DMS153 (cell line): ENCODE measurements around the gene HNRNPA1.
A peak's percentile ranks its signal among the peaks of the same experiment; 100 is the strongest.
"Not testable (repeated sequence)": the region's sequence is repeated elsewhere in the genome, so short reads cannot be mapped to it uniquely, and the experiment has no call there.

ENCODE experiments used
- DNase-seq: peaks from one replicate; lab custom pipeline; 2025; lab: John Stamatoyannopoulos, UW

Gene HNRNPA1

DNA sequence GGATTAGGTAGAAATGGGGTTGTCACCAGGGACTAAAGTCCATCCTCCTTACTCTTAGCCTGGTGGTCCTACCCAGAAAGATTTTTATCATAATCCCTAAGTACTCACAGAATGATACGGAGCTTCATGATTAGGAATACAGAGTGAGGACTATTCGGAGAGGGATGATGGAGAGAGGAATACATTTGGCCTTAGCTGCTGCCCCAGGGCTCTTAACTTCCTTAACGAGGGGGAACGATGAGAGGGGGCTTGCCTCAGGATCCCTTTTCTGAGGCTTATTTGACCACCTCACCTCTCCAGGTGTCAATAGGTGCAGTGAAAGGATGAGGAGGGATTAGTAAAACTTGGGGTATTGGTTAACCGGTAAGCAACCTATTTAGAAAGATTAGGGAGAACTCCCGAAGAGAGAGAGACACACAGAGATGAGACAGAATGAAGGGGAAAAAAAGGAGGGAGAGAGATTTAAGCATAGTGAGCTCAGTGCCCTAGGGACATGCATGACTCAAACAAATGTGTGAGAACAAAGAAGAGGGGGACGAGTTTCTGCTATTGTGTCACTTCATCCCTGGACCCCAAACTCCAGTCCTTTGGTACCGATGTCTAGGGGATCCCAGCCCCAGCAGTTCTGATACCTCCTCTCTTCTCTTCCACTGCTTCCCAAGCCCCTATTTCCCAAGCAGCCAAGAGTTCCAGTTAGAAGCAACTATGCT, 19.1 kb downstream of the HNRNPA1 start:
- DNase-seq, result no peak

DNA sequence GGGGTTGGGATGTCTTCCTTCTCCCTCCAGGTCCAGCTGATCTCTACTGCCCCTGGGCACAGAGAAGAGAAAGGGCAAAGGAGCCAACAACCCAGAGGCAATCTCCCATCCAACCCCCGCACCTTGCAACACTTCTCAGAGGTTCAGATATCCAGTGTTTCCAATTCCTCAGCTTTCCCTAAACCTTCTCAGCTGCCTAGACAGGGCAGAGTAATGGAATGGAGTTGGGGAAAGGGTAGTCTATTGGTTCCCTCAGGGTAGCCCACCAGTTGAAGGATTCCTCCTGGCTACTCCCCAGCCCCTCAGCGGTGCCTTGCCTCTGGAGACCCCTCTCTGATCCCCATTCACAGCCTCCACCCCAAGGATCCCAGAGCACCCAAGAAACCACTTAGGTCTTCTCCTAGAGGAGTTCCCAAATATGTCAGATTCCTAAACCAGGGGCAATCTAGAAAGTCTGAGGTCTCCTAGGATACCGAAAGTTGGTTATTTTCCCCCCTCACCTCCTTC, 19.8 kb downstream of the HNRNPA1 start:
- no peak for DNase-seq

DNA sequence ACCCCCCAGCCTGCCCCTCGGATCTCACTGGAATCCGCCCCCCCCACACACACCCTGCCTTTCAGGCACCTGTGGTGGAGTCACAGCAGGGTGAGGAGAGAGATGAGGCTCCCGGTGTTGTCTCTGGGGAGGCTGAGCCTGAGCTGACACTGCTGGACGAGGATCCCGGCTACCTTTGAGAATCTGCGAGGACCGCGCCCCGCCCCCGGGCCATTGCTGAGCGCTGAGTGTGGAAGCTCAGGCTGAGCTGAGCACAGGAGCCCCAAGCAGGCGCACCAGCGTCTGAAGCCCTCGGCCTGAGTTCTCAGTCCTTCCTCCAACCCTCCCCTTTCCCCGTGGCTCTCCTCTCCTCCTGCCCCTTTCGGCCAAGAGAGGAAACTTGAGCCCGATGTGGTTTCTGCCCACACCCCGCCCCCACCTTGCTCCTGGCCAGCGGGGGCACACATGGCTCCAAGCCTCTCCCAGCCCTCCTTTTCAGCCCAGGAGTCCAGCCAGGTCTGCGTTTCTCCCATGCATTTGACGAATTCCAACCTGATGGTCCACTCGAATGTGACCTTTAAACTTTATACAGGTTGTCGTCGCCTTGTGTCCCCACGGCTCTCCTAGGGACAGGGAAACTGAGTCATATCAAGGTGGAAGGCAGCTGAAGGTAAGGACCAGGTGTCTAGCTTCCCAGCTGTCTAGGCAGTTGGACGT, 20.4 kb downstream of the HNRNPA1 start, which contains the start of gene NFE2:
TSS of gene NFE2 (minus strand) at position 284 of the 696 bp plus-strand sequence. CDS start 5,767 bp downstream, outside the sequence.
- DNase-seq, result peak; percentile 21

DNA sequence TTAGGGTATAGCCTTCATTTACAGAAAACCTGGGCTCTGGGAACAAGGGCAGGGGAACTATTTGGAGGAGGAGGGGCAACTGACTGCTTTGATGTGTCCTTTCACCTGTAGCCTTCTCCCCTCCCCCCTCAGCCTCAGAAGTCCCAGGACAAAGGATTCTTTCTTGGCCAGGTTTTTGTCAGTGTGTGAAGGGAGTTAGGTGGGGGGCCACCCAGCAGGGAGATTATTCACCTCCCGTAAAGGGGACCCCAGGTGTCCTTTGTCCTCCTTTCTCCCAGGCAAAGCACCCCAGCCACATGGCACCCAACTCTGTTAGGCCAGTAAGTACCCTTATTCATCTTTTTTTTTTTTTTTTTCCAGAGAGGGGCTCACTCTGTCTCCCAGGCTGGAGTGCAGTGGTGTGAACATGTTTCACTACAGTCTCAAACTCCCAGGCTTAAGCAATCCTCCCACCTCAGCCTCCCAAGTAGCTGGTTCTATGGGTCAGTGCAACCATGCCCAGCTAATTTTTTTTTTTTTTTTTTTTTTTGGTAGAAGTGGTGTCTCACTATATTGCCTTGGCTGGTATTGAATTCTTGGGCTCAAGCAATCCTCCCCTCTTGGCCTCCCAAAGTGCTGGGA, 21.0 kb downstream of the HNRNPA1 start:
- no peak for DNase-seq

DNA sequence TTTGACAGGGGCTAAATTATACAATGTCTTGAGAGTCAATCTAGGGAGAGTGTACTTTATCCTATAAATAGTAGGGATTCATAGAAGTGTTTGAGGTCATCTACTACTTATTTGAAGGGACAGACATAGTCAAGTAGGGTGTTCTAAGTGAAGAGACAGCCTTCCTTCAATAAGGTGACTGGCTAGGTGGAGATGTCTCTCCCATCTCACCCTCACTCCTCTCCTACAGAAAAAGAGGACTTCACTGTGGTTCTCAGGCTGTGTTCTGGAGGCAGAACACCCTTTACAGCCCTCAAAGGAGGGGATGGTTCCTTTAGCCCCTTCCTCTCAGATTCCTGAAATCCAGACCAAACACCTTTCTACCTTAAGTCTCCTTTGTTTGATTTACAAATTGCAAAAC, 23.1 kb downstream of the HNRNPA1 start:
- DNase-seq, result no peak

DNA sequence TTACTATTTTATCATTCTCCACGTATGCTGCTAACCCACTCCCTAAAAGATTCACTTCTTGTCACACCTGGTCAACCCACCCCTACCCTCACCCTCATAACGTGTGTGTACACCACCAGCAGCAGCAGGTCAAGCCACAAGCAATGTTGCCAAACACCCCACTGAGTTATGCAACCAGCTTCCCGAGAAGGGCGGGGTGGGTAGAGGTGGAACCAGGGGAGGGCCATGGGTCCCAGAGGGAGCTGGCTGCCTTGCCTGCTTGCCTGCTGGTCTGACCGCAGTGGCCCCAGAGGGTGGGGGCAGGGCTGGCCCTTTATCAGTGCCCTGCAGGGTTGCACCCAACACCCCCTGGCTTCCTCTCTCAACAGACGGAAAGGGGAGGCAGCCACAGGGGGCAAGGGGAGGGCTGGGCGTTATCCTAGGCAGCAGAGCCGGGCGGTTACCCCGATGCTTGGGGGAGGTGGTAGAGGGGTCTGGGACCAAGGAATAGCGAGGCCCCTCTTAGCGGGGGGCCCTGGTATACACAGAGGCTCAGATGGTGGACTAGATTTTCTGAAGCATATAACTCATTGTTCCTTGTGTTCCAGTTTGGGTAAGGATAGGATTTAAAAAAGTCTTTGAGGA, 23.8 kb downstream of the HNRNPA1 start:
- DNase-seq, result no peak

DNA sequence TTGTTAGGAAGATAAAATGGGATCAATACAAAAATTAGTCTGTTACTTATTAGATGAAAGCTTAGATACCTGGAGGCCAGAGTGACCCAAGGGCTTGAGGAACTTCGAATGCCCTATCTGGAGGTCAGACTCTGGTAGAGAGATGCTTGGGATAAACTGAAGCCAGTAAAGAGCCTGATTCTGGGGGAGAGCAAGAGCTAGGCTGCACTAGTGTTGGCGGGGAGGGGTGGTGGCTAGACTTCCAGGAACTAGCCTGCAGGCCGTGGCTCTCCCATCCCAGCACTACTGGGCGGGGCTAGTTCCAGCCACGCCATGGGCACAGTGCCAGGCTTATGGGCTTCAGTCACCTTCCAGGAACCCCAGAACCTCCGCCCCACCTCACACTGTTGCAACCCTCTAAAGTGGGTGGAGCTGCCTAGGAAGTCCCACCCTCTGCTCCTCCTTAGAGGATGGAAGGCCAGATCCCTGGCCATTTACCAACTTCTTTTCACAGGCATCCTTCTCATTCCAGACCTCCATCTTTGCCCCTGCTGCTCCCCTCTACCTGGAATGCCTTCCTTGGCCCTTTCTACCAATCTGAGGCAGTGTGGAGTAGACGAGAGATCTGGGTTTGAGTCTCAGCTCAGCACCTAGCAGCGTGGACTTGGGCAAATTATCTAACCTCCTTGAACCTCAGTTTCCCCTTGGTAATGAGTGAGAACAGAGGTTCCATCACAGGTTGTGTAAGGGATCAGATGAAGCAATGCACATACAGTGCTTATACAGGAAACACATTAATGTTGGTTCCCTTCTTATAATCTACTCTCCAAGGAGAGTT, 26.6 kb downstream of the HNRNPA1 start:
- DNase-seq, result peak; percentile 87

DNA sequence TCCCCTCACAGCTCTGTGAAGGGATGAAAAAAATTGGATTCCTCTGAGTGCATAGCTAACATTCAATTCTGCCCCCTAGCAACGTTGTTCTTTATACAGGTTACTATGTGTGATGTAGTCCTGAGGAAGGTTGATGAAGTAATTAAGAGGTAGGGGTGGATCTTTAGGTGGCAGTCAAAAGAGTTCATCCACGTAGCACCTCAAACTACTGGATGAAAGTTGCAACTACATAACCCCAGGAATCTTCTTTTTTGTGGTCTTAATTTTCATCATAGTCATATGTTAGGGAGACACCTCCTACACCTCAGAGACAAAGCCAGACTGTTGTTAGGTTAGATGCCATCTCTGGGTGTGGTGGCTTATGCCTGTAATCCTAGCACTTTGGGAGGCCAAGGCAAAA, 30.5 kb downstream of the HNRNPA1 start:
- no peak for DNase-seq

DNA sequence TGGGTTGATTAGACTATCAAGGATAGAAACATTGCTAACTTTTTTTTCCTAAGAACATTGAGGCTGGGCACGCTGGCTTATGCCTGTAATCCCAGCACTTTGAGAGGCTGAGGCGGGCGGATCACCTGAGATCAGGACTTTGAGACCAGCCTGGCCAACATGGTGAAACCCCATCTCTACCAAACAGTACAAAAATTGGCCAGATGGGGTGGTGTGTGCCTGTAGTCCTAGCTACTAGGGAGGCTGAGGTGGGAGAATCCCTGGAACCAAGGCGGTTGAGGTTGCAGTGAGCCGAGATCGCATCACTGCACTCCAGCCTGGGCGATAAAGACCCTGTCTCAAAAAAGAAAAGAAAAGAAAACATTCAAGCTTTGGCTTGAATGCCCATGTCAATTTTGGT, 31.8 kb downstream of the HNRNPA1 start:
- DNase-seq, result not testable (repeated sequence)

DNA sequence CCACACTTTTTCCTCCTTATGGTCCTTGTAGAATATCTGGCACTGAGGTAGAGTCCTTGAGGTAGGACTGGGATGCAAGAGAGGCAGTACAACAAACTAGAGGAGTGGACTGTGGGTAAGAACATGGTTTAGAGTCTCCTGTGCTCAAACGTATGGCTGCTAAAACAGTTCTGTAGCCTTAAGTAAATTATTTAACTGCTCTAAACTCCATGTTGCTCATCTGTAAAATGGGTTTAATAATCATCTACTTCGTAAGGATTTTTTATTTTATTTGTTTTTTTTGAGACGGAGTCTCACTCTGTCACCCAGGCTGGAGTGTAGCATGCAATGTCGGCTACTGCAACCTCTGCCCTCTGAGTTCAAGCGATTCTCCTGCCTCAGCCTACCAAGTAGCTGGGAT, 40.8 kb downstream of the HNRNPA1 start:
- DNase-seq, result no peak

DNA sequence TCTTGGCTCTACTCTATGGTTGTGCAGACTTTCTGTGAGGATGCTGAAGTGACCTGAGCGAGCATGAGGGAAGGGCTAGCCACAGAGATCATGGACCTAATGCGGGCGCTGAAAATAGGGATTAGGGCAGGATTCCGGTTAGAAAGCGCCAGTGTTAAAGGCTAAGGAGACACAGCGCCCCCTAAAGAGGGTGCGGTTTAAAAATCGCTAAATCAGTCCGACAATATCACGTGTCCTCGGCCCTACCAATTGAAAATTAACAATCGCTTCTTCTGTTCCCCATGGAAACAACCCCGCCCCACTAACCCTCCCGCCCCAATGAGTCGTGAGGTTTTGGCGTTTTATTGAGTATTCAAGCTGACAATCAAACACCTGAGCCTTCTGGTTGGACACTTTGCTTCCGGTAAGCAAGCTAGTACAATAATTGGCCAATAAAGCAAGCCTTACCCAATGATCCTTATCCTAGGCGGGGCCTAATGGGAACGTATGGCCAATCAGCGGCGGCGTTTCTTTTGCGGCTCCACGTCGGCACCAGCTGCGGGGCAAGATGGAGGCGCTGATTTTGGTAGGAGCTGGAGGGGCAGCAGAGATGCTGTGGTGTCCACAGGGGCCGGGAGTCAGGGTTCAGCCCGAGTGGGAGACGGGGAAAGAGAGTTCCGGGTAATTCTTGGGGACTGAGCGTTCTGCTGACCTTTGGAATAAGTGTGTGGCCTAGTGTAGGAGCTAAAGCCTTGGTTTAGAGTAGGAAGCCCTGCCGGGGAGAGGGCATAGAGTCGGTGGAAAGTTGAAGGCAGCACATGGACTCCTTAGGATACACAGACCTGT, 44.3 kb downstream of the HNRNPA1 start, which contains the start of gene COPZ1:
TSS of gene COPZ1 (plus strand) at position 515 of the 825 bp plus-strand sequence. CDS start at position 548, 33 bp downstream.
- peak; percentile 100 for DNase-seq

DNA sequence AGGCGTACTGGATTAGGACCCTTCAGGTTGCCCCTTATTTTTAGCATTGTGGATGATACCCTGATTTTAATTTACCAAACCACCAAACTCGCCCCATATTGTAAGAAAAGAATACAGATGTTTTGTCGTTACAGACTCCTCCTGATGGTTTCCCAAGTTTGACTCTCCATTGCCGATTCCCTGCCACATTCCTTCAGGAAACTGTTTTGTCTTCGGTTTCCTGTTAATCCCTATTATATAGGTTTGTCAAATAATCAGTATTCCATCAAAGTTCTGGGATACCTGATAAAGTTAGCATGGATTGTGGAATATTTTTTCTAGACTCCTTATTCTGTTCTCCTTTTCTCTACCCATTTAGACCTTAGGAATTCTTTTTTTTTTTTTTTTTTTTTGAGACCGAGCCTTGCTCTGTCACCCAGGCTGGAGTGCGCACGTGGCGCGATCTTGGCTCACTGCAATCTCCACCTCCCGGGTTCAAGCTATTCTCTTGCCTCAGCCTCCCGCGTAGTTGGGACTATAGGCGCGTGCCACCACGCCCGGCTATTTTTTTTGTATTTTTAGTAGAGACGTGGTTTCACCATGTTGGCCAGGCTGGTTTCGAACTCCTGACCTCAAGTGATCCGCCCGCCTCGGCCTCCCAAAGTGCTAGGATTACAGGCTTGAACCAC, 45.0 kb downstream of the HNRNPA1 start:
- DNase-seq, result not testable (repeated sequence)

DNA sequence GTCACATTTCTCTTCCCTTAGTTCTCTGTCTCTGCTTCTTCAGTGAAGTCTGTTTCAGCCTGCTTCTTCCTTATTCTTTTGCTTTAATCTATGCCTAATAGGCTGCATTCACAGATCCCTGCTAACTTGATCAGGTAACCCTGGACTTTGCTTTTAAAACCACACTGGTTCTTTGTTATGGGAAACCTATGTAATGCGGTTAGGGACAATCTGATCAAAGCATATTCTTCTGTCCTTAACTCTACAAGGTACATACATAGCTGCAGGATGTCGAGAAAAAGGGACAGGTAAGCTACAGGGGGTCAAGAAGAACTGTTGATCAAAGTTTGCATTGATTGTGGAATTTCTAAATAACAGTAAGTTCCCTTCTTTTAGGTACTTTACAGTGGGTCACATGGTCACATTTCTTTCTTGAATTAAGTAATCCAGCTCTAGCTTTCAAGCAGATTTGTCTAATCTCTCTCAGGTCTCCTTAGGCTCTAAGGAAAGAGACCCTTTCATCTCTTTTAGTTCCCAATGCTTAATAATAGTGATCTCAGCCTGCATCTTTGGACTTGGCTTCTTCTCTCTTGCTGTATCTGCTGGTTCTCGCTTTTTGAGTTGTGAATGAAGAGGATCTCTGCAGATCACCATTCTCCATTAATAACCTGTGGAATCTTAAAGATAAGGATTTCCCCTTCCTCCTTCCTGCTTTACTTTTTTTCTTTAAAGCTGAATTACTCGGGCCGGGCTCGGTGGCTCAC, 48.2 kb downstream of the HNRNPA1 start:
- no peak for DNase-seq

DNA sequence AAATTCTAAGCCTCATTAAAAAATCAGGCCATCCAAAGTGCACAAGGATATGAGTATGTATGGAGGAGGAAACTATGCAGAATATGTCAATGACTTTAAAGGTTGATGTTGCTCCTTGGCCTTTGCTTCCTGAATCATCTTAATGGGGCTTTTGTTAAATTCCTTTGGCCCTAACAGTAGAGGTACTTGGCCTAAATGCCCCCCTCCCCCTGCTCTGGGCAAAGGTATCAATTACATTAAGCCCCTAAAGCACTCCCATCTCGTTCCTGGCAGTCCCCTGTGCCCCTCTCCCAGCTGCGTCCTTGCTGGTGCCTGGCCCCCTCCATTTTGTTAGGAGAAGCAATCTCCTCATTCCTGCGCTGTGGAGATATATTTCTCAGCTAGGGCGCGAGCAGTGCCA, 49.2 kb downstream of the HNRNPA1 start:
- DNase-seq, result no peak

DNA sequence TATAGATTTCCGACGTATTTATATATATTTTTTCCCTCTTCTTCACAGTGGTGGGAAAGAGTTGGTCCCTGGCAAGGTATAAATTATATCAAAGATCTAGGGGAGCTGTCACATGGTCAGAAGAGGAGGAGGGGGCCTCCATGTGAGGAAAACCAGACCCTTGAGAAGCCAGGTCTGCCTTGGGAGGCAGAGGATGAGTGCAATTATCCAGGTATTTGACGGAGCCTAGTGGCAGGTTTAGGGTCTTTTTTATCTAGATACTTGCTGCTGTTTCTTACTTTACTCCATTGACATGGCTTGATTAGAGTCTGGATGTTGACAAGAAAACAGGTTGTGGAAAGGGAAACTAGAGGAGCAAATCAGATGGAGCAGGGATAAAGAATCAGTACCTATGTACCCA, 49.9 kb downstream of the HNRNPA1 start:
- no peak for DNase-seq

DNA sequence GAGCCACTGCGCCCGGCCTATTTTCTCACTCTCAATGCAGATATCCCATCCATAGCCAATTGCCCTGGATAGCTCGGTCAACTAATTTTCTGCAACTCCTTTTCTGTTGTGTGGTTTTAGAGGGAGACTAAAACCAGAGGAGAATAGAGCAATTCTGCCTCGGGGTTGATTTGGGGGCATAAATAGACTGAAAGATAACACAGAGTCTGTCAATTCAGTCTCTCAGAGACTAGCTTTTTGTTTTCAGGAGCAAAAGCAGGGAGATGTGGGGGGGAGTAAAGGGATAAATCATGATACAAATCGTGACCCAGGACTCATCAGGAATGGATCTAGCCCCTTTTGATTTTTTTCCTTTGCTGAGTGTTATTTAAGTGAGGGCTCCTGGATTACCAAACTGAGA, 50.9 kb downstream of the HNRNPA1 start:
- no peak for DNase-seq

DNA sequence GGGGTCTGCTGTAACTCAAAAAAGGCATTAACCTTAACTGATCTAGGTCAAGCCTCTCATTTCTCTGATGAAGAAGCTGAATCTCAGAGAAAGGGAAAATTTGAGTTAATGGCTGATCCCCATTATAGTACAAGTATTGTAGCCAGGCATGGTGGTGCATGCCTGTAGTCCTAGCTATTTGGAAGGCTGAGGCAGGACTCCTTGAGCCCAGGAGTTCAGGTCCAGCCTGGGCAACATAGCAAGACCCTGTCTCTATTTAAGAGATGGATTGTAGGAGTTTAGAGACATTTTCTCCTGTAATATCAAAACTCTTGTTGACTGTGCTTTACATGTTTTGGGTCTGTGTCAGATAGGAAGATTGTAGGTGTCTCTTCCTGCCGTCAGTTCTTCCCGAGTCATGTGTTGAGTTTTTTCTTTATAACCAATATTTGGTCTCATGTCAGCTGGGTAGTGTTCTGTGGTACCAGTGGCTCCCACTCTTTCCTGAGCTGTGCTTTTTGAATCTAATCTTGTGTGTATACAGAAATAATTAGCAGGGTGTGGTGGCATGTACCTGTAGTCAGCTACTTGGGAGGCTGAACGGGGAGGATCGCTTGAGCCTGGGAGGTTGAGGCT, 53.0 kb downstream of the HNRNPA1 start:
- DNase-seq, result no peak
